Hepatocyte (in vitro differentiated cells): ENCODE measurements around the gene FAM8A1. TPM values are rescaled to one million over a fixed set of nuclear protein-coding genes. Genes with fewer than 3 reads are reported as not detected.

Experiments
- DNase-seq: peaks from one replicate; pipeline ENCODE4 v3.0.0-alpha.2; 2016; ENCODE audit warnings: low spot score
- H2AFZ ChIP-seq: fragments of 200-600 bp; sonication (generic); 2 replicates; pipeline ENCODE4 v1.6.0; 2016; ENCODE audit warnings: antibody characterized with exemption, mild to moderate bottlenecking
- H3K27ac ChIP-seq: fragments of 200-600 bp; sonication (generic); 2 replicates; pipeline ENCODE4 v1.5.1; 2016; ENCODE audit warnings: mild to moderate bottlenecking
- H3K27me3 ChIP-seq: fragments of 200-600 bp; sonication (generic); 2 replicates; pipeline ENCODE4 v1.6.1; 2016
- H3K36me3 ChIP-seq: fragments of 200-600 bp; sonication (generic); replicated peaks from 2 replicates; pipeline ENCODE4 v1.5.1; 2016; ENCODE audit warnings: low read depth; ENCODE audit not compliant: insufficient read depth
- H3K4me1 ChIP-seq: fragments of 200-600 bp; sonication (generic); 2 replicates; pipeline ENCODE4 v1.5.1; 2016; ENCODE audit warnings: mild to moderate bottlenecking, moderate library complexity; ENCODE audit not compliant: insufficient read depth
- H3K4me2 ChIP-seq: fragments of 200-600 bp; sonication (generic); 2 replicates; pipeline ENCODE4 v1.6.0; 2016
- H3K4me3 ChIP-seq: fragments of 200-600 bp; sonication (generic); 2 replicates; pipeline ENCODE4 v1.5.1; 2016; ENCODE audit warnings: mild to moderate bottlenecking
- H3K79me2 ChIP-seq: fragments of 200-600 bp; sonication (generic); 2 replicates; pipeline ENCODE4 v1.6.0; 2017; ENCODE audit warnings: mild to moderate bottlenecking
- H3K9me2 ChIP-seq: fragments of 200-600 bp; sonication (generic); replicated peaks from 2 replicates; pipeline ENCODE4 v1.6.0; 2017; ENCODE audit warnings: mild to moderate bottlenecking; ENCODE audit not compliant: insufficient read depth
- H3K9me3 ChIP-seq: fragments of 200-600 bp; sonication (generic); 2 replicates; pipeline ENCODE4 v1.5.1; 2016; ENCODE audit warnings: low read depth, mild to moderate bottlenecking
- H4K20me1 ChIP-seq: fragments of 200-600 bp; sonication (generic); 2 replicates; pipeline ENCODE4 v1.6.0; 2016; ENCODE audit warnings: mild to moderate bottlenecking; ENCODE audit not compliant: insufficient read depth, poor library complexity, severe bottlenecking
- CTCF ChIP-seq: fragments of 200-600 bp; sonication (generic); IDR thresholded peaks from 2 replicates; pipeline ENCODE4 v1.5.1; 2016; ENCODE audit warnings: antibody characterized with exemption, mild to moderate bottlenecking; ENCODE audit not compliant: poor library complexity
- EZH2 ChIP-seq: fragments of 200-600 bp; sonication (generic); IDR thresholded peaks from 2 replicates; pipeline ENCODE4 v1.6.1; 2016; ENCODE audit warnings: antibody characterized with exemption, mild to moderate bottlenecking, borderline replicate concordance
- EZH2phosphoT487 ChIP-seq: fragments of 200-600 bp; sonication (generic); IDR thresholded peaks from one replicate; pipeline ENCODE4 v1.6.1; 2018; ENCODE audit warnings: antibody characterized with exemption, mild to moderate bottlenecking, low read depth, moderate library complexity; ENCODE audit not compliant: unreplicated experiment, severe bottlenecking
- WGBS: methylation state at CpG from one replicate; pipeline ENCODE4 v1.1.6; 2016; ENCODE audit warnings: low lambda C conversion rate; ENCODE audit errors: missing lambda C conversion rate; 5-methylcytosine and 5-hydroxymethylcytosine counted together
- polyA plus RNA-seq: library from polyadenylated mRNA; unstranded; fragments of >200 nt; fragmentation: Nextera tagmentation; extraction: Ambion mirVana; gene quantifications from 2 replicates; pipeline ENCODE4 v1.2.1, GENCODE V29; 2016
- total RNA-seq: library from RNA; depleted of rRNA; stranded (reverse); fragments of >200 nt; gene quantifications from 2 replicates; pipeline ENCODE4 v1.2.3, GENCODE V29; 2014

The FAM8A1 gene
- total and polyA plus RNA-seq, 2 experiments from 2014 or later, result 23.5 to 43.8 TPM

GRCh38 chr6:17610835-17611234, 10.7 kb downstream of the FAM8A1 start:
- Histone ChIP-seq H3K79me2 (no peaks in the 10 kb centered on the region), H3K27me3 (no peaks in the 10 kb centered on the region), H4K20me1 (no peaks in the 10 kb centered on the region), H3K36me3 (no peaks in the 10 kb centered on the region), H3K9me3 (no peaks in the 10 kb centered on the region), H3K4me2 (peak overlapping the region; percentile 59), H3K9me2 (no peaks in the 10 kb centered on the region), H2AFZ (no peak overlapping the region), H3K4me3 (no peak overlapping the region), H3K27ac (peak overlapping the region; percentile 17), H3K4me1 (peaks cover 12% of the 10 kb centered on the region)
- TF ChIP-seq EZH2 (no peak), EZH2phosphoT487 (no peak), CTCF (no peak)
- peak; percentile 55 for DNase-seq
- WGBS, result 74% methylated on average over 3 of the region's 3 CpGs

- H3K4me2 ChIP-seq, result no peak overlapping the region
- no peaks in the 10 kb centered on the region for H3K36me3 ChIP-seq
- H3K4me1 ChIP-seq, result peaks cover 12% of the 10 kb centered on the region
- H3K4me3 ChIP-seq, result no peak overlapping the region
- no peak overlapping the region for H2AFZ ChIP-seq
- no peaks in the 10 kb centered on the region for H4K20me1 ChIP-seq
- DNase-seq, result no peak
- H3K27me3 ChIP-seq, result no peaks in the 10 kb centered on the region
- no peak for TF ChIP-seq EZH2
- no peaks in the 10 kb centered on the region for H3K9me3 ChIP-seq
- no peak overlapping the region for H3K27ac ChIP-seq
- 92% methylated on average over 4 of the region's 4 CpGs for WGBS
- no peaks in the 10 kb centered on the region for H3K79me2 ChIP-seq
- H3K9me2 ChIP-seq, result no peaks in the 10 kb centered on the region
Measured at GRCh38 chr6:17612048-17612447, 11.9 kb downstream of the FAM8A1 start.

GRCh38 chr6:17615794-17616193, 15.7 kb downstream of the FAM8A1 start:
- Histone ChIP-seq H4K20me1 (no peaks in the 10 kb centered on the region), H2AFZ (no peak overlapping the region), H3K36me3 (no peaks in the 10 kb centered on the region), H3K9me2 (no peaks in the 10 kb centered on the region), H3K4me3 (no peak overlapping the region), H3K79me2 (peaks cover 13% of the 10 kb centered on the region), H3K4me1 (peaks cover 3% of the 10 kb centered on the region), H3K4me2 (no peak overlapping the region), H3K27ac (no peak overlapping the region), H3K27me3 (no peaks in the 10 kb centered on the region), H3K9me3 (no peaks in the 10 kb centered on the region)
- no peak for TF ChIP-seq EZH2phosphoT487
- no peak for TF ChIP-seq CTCF
- TF ChIP-seq EZH2, result no peak
- DNase-seq, result no peak
- 81% methylated on average over 4 of the region's 4 CpGs for WGBS

- Histone ChIP-seq H3K9me2 (no peaks in the 10 kb centered on the region), H3K9me3 (no peaks in the 10 kb centered on the region), H3K27ac (no peak overlapping the region), H4K20me1 (no peaks in the 10 kb centered on the region), H3K79me2 (peaks cover 20% of the 10 kb centered on the region), H3K4me1 (no peaks in the 10 kb centered on the region), H3K4me2 (no peak overlapping the region), H3K36me3 (no peaks in the 10 kb centered on the region), H2AFZ (no peak overlapping the region), H3K4me3 (no peak overlapping the region), H3K27me3 (no peaks in the 10 kb centered on the region)
- DNase-seq, result no peak
- TF ChIP-seq CTCF (no peak), EZH2phosphoT487 (no peak)
- 96% methylated on average over 2 of the region's 2 CpGs for WGBS
Measured at GRCh38 chr6:17621003-17621402, 20.9 kb downstream of the FAM8A1 start.
